ENCODE measurements around the gene NACC2. TPM values are rescaled to one million over a fixed set of nuclear protein-coding genes. Genes with fewer than 3 reads are reported as not detected.

The NACC2 gene
- total and polyA plus RNA-seq, 2 donors from 2014 or later = 7.1 to 30.9 TPM

DNA sequence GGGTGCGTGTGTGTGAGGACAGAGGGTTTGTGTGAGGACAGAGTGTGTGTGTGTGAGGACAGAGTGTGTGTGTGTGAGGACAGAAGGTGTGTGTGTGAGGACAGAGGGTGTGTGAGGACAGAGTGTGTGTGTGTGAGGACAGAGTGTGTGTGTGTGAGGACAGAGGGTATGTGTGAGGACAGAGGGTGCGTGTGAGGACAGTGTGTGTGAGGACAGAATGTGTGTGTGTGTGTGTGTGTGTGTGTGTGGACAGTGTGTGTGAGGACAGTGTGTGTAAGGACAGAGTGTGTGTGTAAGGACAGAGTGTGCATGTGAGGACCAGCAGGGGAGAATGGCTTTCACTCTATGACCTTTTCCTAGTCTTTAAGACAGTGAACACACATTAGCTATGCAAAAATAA lies 70.8 kb downstream of the NACC2 start:
- H3K27me3 ChIP-seq (ENCODE audit: control insufficient read depth, insufficient read depth, low read length) = no peaks in the 10 kb centered on the region
- TF ChIP-seq CTCF (IDR thresholded peaks at IDR 0.05; ENCODE audit: borderline replicate concordance, extremely low read depth, insufficient read depth) = no peak
- no peak for FAIRE-seq
- no peaks in the 10 kb centered on the region for H3K9me3 ChIP-seq (ENCODE audit: control insufficient read depth in 2 of 3, insufficient read depth in 1 of 3, low read length in 3 of 3)
- H3K27ac ChIP-seq (ENCODE audit: low read depth in 2 of 2, low read length in 2 of 2) = peak overlapping the region; percentile 2 to 41
- intact Hi-C loops (cut with DNase I) = no loop called here
- H3K9ac ChIP-seq (ENCODE audit: low read length in 3 of 3) = no peak overlapping the region
- peaks cover 0 to 2% (median 0%) of the 10 kb centered on the region in 3 donors for H3K36me3 ChIP-seq (ENCODE audit: control insufficient read depth in 2 of 3, insufficient read depth in 3 of 3, low read length in 3 of 3)
- H3K4me3 ChIP-seq (ENCODE audit: low read length in 3 of 3) = no peak overlapping the region
- H3K4me1 ChIP-seq (ENCODE audit: control insufficient read depth in 2 of 3, insufficient read depth in 2 of 3, low read depth in 1 of 3, low read length in 3 of 3) = peaks cover 0 to 10% (median 0%) of the 10 kb centered on the region in 3 donors
- no peak for DNase-seq

- no peaks in the 10 kb centered on the region for H3K27me3 ChIP-seq (ENCODE audit: control insufficient read depth, insufficient read depth, low read length)
- peak overlapping the region; percentile 10 to 32 for H3K27ac ChIP-seq (ENCODE audit: low read depth in 2 of 2, low read length in 2 of 2)
- H3K4me3 ChIP-seq (ENCODE audit: low read length in 3 of 3) = no peak overlapping the region
- peaks cover 0 to 2% (median 0%) of the 10 kb centered on the region in 3 donors for H3K36me3 ChIP-seq (ENCODE audit: control insufficient read depth in 2 of 3, insufficient read depth in 3 of 3, low read length in 3 of 3)
- intact Hi-C loops (cut with DNase I) = no loop called here
- H3K9ac ChIP-seq (ENCODE audit: low read length in 3 of 3) = no peak overlapping the region
- no peaks in the 10 kb centered on the region for H3K9me3 ChIP-seq (ENCODE audit: control insufficient read depth in 2 of 3, insufficient read depth in 1 of 3, low read length in 3 of 3)
- no peak for TF ChIP-seq CTCF (IDR thresholded peaks at IDR 0.05; ENCODE audit: borderline replicate concordance, extremely low read depth, insufficient read depth)
- DNase-seq (peak in 2 of 5 donors; percentile 38 to 92), FAIRE-seq (no peak)
- peaks cover 0 to 10% (median 0%) of the 10 kb centered on the region in 3 donors for H3K4me1 ChIP-seq (ENCODE audit: control insufficient read depth in 2 of 3, insufficient read depth in 2 of 3, low read depth in 1 of 3, low read length in 3 of 3)
Observed at GRCh38 chr9:136023410-136024225, 71.5 kb downstream of the NACC2 start.

DNA sequence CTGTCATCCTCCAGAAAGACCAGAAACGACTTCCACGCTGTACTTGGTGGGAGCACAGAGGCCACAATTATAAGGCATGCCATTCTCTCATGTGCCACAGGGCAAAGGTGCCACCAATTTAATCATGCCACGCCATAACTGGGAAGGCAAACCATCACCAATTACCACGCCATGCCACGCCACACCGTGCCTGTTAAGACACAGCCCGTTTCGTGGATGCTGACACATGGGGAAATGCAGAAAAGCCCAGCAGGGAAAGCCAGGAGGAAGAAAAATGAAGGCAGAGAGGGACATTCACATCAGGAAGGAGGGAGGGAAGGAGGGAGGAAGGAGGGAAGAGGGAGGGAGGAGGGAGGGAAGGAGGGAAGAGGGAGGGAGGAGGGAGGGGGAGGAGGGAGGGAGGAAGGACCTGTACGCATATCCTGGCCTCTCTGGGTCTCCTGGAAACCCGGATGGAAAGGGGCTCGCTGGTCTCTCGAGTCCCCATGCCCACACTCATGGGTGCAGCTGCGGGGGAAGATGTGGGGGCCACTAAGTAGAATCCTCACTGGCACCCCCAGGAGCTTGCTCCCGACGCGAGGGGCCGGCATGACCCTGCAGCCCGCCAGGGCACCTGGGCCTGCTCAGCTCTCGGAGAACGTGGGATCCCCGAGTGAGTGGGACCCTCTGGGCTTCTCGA lies 72.2 kb downstream of the NACC2 start:
- Histone ChIP-seq H3K4me1 (ENCODE audit: control insufficient read depth in 2 of 3, insufficient read depth in 2 of 3, low read depth in 1 of 3, low read length in 3 of 3) (peaks cover 0 to 10% (median 0%) of the 10 kb centered on the region in 3 donors), H3K4me3 (ENCODE audit: low read length in 3 of 3) (no peak overlapping the region), H3K9ac (ENCODE audit: low read length in 3 of 3) (no peak overlapping the region), H3K27ac (ENCODE audit: low read depth in 2 of 2, low read length in 2 of 2) (no peak overlapping the region), H3K27me3 (ENCODE audit: control insufficient read depth, insufficient read depth, low read length) (no peaks in the 10 kb centered on the region), H3K9me3 (ENCODE audit: control insufficient read depth in 2 of 3, insufficient read depth in 1 of 3, low read length in 3 of 3) (no peaks in the 10 kb centered on the region), H3K36me3 (ENCODE audit: control insufficient read depth in 2 of 3, insufficient read depth in 3 of 3, low read length in 3 of 3) (peaks cover 0 to 2% (median 0%) of the 10 kb centered on the region in 3 donors)
- TF ChIP-seq CTCF (IDR thresholded peaks at IDR 0.05; ENCODE audit: borderline replicate concordance, extremely low read depth, insufficient read depth) = no peak
- no peak for FAIRE-seq
- intact Hi-C loops (cut with DNase I) = no loop called here
- DNase-seq = no peak

All from kidney (tissue), 14 donors.